Gastroesophageal sphincter (tissue), 3 donors: ENCODE data around the gene SLC7A10.

Experiments used
- CTCF ChIP-seq, 4 experiments: fragments of 200-600 bp in 2 of 4; fragments of 450-650 bp in 2 of 4; sonication (generic) in 1 of 4; IDR thresholded peaks; one replicate each; pipeline ENCODE4 v1.5.1; 2017 to 2019; ENCODE audit warnings: antibody characterized with exemption in 4 of 4, mild to moderate bottlenecking in 2 of 4, moderate library complexity in 2 of 4
- EP300 ChIP-seq: sonication (generic); formaldehyde crosslinking; IDR thresholded peaks from one replicate; pipeline ENCODE4 v1.6.1; 2017; ENCODE audit warnings: antibody characterized with exemption, mild to moderate bottlenecking
- POLR2A ChIP-seq, 2 donors: fragments of 450-650 bp; IDR thresholded peaks; one replicate each; pipeline ENCODE4 v1.6.1; 2017; ENCODE audit warnings: antibody characterized with exemption in 2 of 2, mild to moderate bottlenecking in 2 of 2, moderate library complexity in 1 of 2
- POLR2AphosphoS5 ChIP-seq: sonication (generic); formaldehyde crosslinking; IDR thresholded peaks from one replicate; pipeline ENCODE4 v1.6.1; 2017; ENCODE audit warnings: antibody characterized with exemption

- TF ChIP-seq CTCF (IDR thresholded peaks at IDR 0.05) (no peak), POLR2A (IDR thresholded peaks at IDR 0.05) (no peak), POLR2AphosphoS5 (no peak), EP300 (no peak)
These were observed 17.2 kb downstream of the SLC7A10 start for GRCh38 chr19:33208371-33208895.
